ENCODE measurements around the gene ATP6V1F. TPM values are rescaled to one million over a fixed set of nuclear protein-coding genes. Genes with fewer than 3 reads are reported as not detected.

Gene ATP6V1F
- total and polyA plus RNA-seq, 2 experiments from 2014 or later, result 96.5 to 243 TPM

- in situ Hi-C loops (cut with MboI), result no loop called here
- Histone ChIP-seq H3K27me3 (replicated peaks; ENCODE audit: insufficient read depth) (no peaks in the 10 kb centered on the region), H3K4me1 (ENCODE audit: insufficient read depth) (peaks cover 8% of the 10 kb centered on the region; the same call in 1 of the 2 replicates), H3K27ac (peak overlapping the region; percentile 80), H3F3A (ENCODE audit: insufficient read depth) (peaks cover 42% of the 10 kb centered on the region), H3K9me3 (ENCODE audit: low read depth) (no peaks in the 10 kb centered on the region), H3K4me2 (ENCODE audit: unreplicated experiment) (peak overlapping the region; percentile 94), H2AFZ (peak overlapping the region; percentile 76), H3K36me3 (ENCODE audit: low read depth) (peaks cover 7% of the 10 kb centered on the region; the same call in 1 of the 2 replicates), H3K79me2 (ENCODE audit: insufficient read depth) (peaks cover 28% of the 10 kb centered on the region), H3K9me2 (ENCODE audit: insufficient read depth) (no peaks in the 10 kb centered on the region), H3K9ac (peak overlapping the region; percentile 93), H3K4me3 (peak overlapping the region; percentile 90), H4K20me1 (ENCODE audit: insufficient read depth) (no peaks in the 10 kb centered on the region)
- WGBS, 2 experiments (ENCODE audit: low coverage in 1 of 2, low lambda C conversion rate in 2 of 2, missing lambda C conversion rate in 2 of 2), result 1 to 3% methylated on average over 6 of the region's 6 CpGs
- TF ChIP-seq EZH2phosphoT487 (IDR thresholded peaks at IDR 0.05; ENCODE audit: insufficient read depth, low read depth) (no peak), EZH2 (IDR thresholded peaks at IDR 0.05; ENCODE audit: insufficient read depth, poor library complexity, severe bottlenecking) (no peak)
- peak; percentile 91 for DNase-seq
These were observed 855 bp downstream of the ATP6V1F start for GRCh38 chr7:128863433-128863989.

- no peaks in the 10 kb centered on the region for H3K36me3 ChIP-seq (ENCODE audit: low read depth)
- H2AFZ ChIP-seq, result no peak overlapping the region
- DNase-seq, result no peak
- no peak overlapping the region for H3K4me2 ChIP-seq (ENCODE audit: unreplicated experiment)
- H3K27ac ChIP-seq, result no peak overlapping the region
- TF ChIP-seq EZH2 (IDR thresholded peaks at IDR 0.05; ENCODE audit: insufficient read depth, poor library complexity, severe bottlenecking), result no peak
- TF ChIP-seq EZH2phosphoT487 (IDR thresholded peaks at IDR 0.05; ENCODE audit: insufficient read depth, low read depth), result no peak
- H3K27me3 ChIP-seq (replicated peaks; ENCODE audit: insufficient read depth), result 0 out of 2 replicates have a peak, but pooled peaks cover 3% of the 10 kb centered on the region
- H3K4me3 ChIP-seq, result no peak overlapping the region
- H3F3A ChIP-seq (ENCODE audit: insufficient read depth), result peaks cover 25% of the 10 kb centered on the region; the same call in 1 of the 2 replicates
- H3K4me1 ChIP-seq (ENCODE audit: insufficient read depth), result peaks cover 8% of the 10 kb centered on the region; the same call in 1 of the 2 replicates
- WGBS, 2 experiments (ENCODE audit: low coverage in 1 of 2, low lambda C conversion rate in 2 of 2, missing lambda C conversion rate in 2 of 2), result 96 to 97% methylated on average over 12 of the region's 12 CpGs
- in situ Hi-C loops (cut with MboI), result no loop called here
- H4K20me1 ChIP-seq (ENCODE audit: insufficient read depth), result no peaks in the 10 kb centered on the region
- peaks cover 28% of the 10 kb centered on the region for H3K79me2 ChIP-seq (ENCODE audit: insufficient read depth)
- no peak overlapping the region for H3K9ac ChIP-seq
- no peaks in the 10 kb centered on the region for H3K9me2 ChIP-seq (ENCODE audit: insufficient read depth)
- no peaks in the 10 kb centered on the region for H3K9me3 ChIP-seq (ENCODE audit: low read depth)
These were observed 2.6 kb downstream of the ATP6V1F start for GRCh38 chr7:128865303-128865702.

GRCh38 chr7:128865996-128866877, 3.6 kb downstream of the ATP6V1F start:
- H3K9me2 ChIP-seq (ENCODE audit: insufficient read depth), result no peaks in the 10 kb centered on the region
- peaks cover 5% of the 10 kb centered on the region; the same call in 1 of the 2 replicates for H3K27me3 ChIP-seq (replicated peaks; ENCODE audit: insufficient read depth)
- H3K4me1 ChIP-seq (ENCODE audit: insufficient read depth), result peaks cover 8% of the 10 kb centered on the region; the same call in 1 of the 2 replicates
- no peak for TF ChIP-seq EZH2 (IDR thresholded peaks at IDR 0.05; ENCODE audit: insufficient read depth, poor library complexity, severe bottlenecking)
- no peak for TF ChIP-seq EZH2phosphoT487 (IDR thresholded peaks at IDR 0.05; ENCODE audit: insufficient read depth, low read depth)
- no peak overlapping the region for H3K9ac ChIP-seq
- WGBS, 2 experiments (ENCODE audit: low coverage in 1 of 2, low lambda C conversion rate in 2 of 2, missing lambda C conversion rate in 2 of 2), result 89 to 93% methylated on average over 21 to 27 of the region's 27 CpGs
- H3K79me2 ChIP-seq (ENCODE audit: insufficient read depth), result peaks cover 28% of the 10 kb centered on the region
- no peaks in the 10 kb centered on the region for H3K36me3 ChIP-seq (ENCODE audit: low read depth)
- H3K4me2 ChIP-seq (ENCODE audit: unreplicated experiment), result no peak overlapping the region
- no peak overlapping the region for H3K27ac ChIP-seq
- no peak overlapping the region for H2AFZ ChIP-seq
- no peak overlapping the region for H3K4me3 ChIP-seq
- H3F3A ChIP-seq (ENCODE audit: insufficient read depth), result peaks cover 17% of the 10 kb centered on the region; the same call in 1 of the 2 replicates
- in situ Hi-C loops (cut with MboI), result no loop called here
- H4K20me1 ChIP-seq (ENCODE audit: insufficient read depth), result no peaks in the 10 kb centered on the region
- no peak for DNase-seq
- no peaks in the 10 kb centered on the region for H3K9me3 ChIP-seq (ENCODE audit: low read depth)

- Histone ChIP-seq H3K9me3 (ENCODE audit: low read depth) (no peaks in the 10 kb centered on the region), H2AFZ (no peak overlapping the region), H3K4me2 (ENCODE audit: unreplicated experiment) (no peak overlapping the region), H3K36me3 (ENCODE audit: low read depth) (no peaks in the 10 kb centered on the region), H3K27ac (no peak overlapping the region), H3K9ac (no peak overlapping the region), H3K4me1 (ENCODE audit: insufficient read depth) (peaks cover 8% of the 10 kb centered on the region; the same call in 1 of the 2 replicates), H3K4me3 (no peak overlapping the region), H4K20me1 (ENCODE audit: insufficient read depth) (no peaks in the 10 kb centered on the region), H3K9me2 (ENCODE audit: insufficient read depth) (no peaks in the 10 kb centered on the region), H3K79me2 (ENCODE audit: insufficient read depth) (peaks cover 28% of the 10 kb centered on the region), H3K27me3 (replicated peaks; ENCODE audit: insufficient read depth) (peaks cover 5% of the 10 kb centered on the region; the same call in 1 of the 2 replicates), H3F3A (ENCODE audit: insufficient read depth) (peaks cover 16% of the 10 kb centered on the region; the same call in 1 of the 2 replicates)
- WGBS, 2 experiments (ENCODE audit: low coverage in 1 of 2, low lambda C conversion rate in 2 of 2, missing lambda C conversion rate in 2 of 2), result 80 to 94% methylated on average over 4 of the region's 4 CpGs
- TF ChIP-seq EZH2 (IDR thresholded peaks at IDR 0.05; ENCODE audit: insufficient read depth, poor library complexity, severe bottlenecking) (no peak), EZH2phosphoT487 (IDR thresholded peaks at IDR 0.05; ENCODE audit: insufficient read depth, low read depth) (no peak)
- no peak for DNase-seq
- in situ Hi-C loops (cut with MboI), result no loop called here
These were observed 4.6 kb downstream of the ATP6V1F start for GRCh38 chr7:128867241-128867640.

Measured in GM23248 (cell line).